ENCODE measurements around the gene ABCC8. TPM values are rescaled to one million over a fixed set of nuclear protein-coding genes. Genes with fewer than 3 reads are reported as not detected.

The ABCC8 gene
- total and polyA plus RNA-seq, 2 donors (not counting 3 experiments of a cell fraction or from before 2014, with no cell fraction given): not detected

GRCh38 chr11:17368551-17368950 is 108.1 kb downstream of the ABCC8 start:
- Histone ChIP-seq H3K9me1 (replicated peaks; ENCODE audit: control insufficient read depth, extremely low read depth, insufficient read depth, low read length) (no peaks in the 10 kb centered on the region), H3K4me1 (ENCODE audit: control insufficient read depth, extremely low read depth, insufficient read depth, low read length) (no peaks in the 10 kb centered on the region), H3K9me3 (replicated peaks; ENCODE audit: control insufficient read depth, insufficient read depth, low read length) (peaks cover 13% of the 10 kb centered on the region), H3K36me3 (ENCODE audit: control insufficient read depth in 2 of 2, extremely low read depth in 1 of 2, insufficient read depth in 2 of 2, low read length in 2 of 2) (peaks cover 0 to 2% of the 10 kb centered on the region in 2 experiments), H3K4me2 (ENCODE audit: insufficient read depth, low read length) (no peak overlapping the region), H3K79me2 (ENCODE audit: control insufficient read depth, insufficient read depth, low read length) (no peaks in the 10 kb centered on the region), H3K27me3 (ENCODE audit: control insufficient read depth in 2 of 2, insufficient read depth in 2 of 2, low read length in 2 of 2) (no peaks in the 10 kb centered on the region), H3K9ac (replicated peaks; ENCODE audit: extremely low read depth, insufficient read depth, low read length) (no peak overlapping the region), H2AFZ (ENCODE audit: low read depth, low read length) (no peak overlapping the region), H4K20me1 (replicated peaks; ENCODE audit: control insufficient read depth, extremely low read depth, insufficient read depth, low read length) (no peaks in the 10 kb centered on the region), H3K27ac (ENCODE audit: insufficient read depth, low read depth, low read length) (no peak overlapping the region), H3K4me3 (replicated peaks in 1 of 3; ENCODE audit: insufficient read depth in 1 of 3, low read depth in 1 of 3, low read length in 3 of 3) (no peak overlapping the region)
- FAIRE-seq (no peak), DNase-seq (ENCODE audit: low read depth, low spot score) (no peak)
- intact Hi-C loops (cut with micrococcal nuclease) (no loop called here), dilution Hi-C loops (cut with MboI; ENCODE audit: extremely low pct_ligation_motif_present, low sequenced_read_pairs) (no loop called here)
- BruUV-seq (replicated peaks): no TSS peak
- CTCF ChIA-PET: no interaction called here
- POLR2A ChIA-PET: no interaction called here
- TF ChIP-seq GATA2 (IDR thresholded peaks at IDR 0.05; ENCODE audit: insufficient read depth, insufficient read length, low read depth, low read length) (no peak), JUN (IDR thresholded peaks at IDR 0.05; ENCODE audit: borderline replicate concordance, insufficient read depth, insufficient read length, low read depth) (no peak), MAX (IDR thresholded peaks at IDR 0.05; ENCODE audit: insufficient read depth, insufficient read length) (no peak), POLR2A (IDR thresholded peaks at IDR 0.05; ENCODE audit: low read depth, low read length) (no peak), EZH2 (IDR thresholded peaks at IDR 0.05; ENCODE audit: borderline replicate concordance, low read depth, low read length, severe bottlenecking) (no peak), MYC (IDR thresholded peaks at IDR 0.05; ENCODE audit: low read depth, low read length) (no peak), FOS (IDR thresholded peaks at IDR 0.05; ENCODE audit: borderline replicate concordance, insufficient read depth, low read length) (no peak), POLR2AphosphoS5 (IDR thresholded peaks at IDR 0.05; ENCODE audit: insufficient read depth, low read depth, low read length) (no peak), CTCF (IDR thresholded peaks at IDR 0.05; ENCODE audit: extremely low read depth in 1 of 2, insufficient read depth in 1 of 2, low read depth in 1 of 2, low read length in 2 of 2) (no peak)

All from endothelial cell of umbilical vein (primary cell).